22Rv1 (cell line): ENCODE results near the gene RARRES2.

Source experiments
- H3K27ac ChIP-seq: fragments of 450-650 bp; 2 replicates; pipeline ENCODE4 v1.5.1; 2017
- CTCF ChIP-seq: fragments of 450-650 bp; IDR thresholded peaks from 2 replicates; pipeline ENCODE4 v1.5.1; 2017; ENCODE audit warnings: mild to moderate bottlenecking
- ZFX ChIP-seq: fragments of 450-650 bp; IDR thresholded peaks from 2 replicates; pipeline ENCODE4 v1.6.1; 2017; ENCODE audit warnings: antibody characterized with exemption, borderline replicate concordance

RARRES2 gene

GRCh38 chr7:150375662-150376521, 34.5 kb upstream of the RARRES2 start:
- TF ChIP-seq CTCF (no peak), ZFX (no peak)
- H3K27ac ChIP-seq, result peak overlapping the region; percentile 98

DNA sequence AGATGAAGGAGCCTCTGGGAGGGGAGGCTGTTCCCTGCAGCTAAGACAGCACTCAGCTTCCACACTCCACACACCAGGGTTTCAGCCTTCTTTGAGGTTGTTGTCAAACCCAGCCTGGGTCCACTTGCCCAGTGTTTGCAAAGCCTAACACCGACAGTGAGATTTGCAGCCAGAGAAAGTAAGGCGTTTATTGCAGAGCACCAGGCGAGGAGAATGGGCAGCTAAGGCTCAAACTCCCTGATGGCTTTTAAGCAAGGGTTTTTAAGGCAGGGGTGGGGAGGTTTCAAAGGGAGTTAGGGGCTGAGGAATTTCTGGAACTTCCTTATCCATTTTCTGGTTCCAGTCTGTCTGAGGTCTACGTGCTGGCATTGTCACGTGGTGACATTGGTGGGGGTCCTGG, 33.0 kb upstream of the RARRES2 start:
- peak overlapping the region; percentile 98 for H3K27ac ChIP-seq
- TF ChIP-seq ZFX (no peak), CTCF (no peak)

GRCh38 chr7:150374026-150374425, 32.6 kb upstream of the RARRES2 start:
- peak overlapping the region; percentile 98 for H3K27ac ChIP-seq

GRCh38 chr7:150373049-150373801, 31.8 kb upstream of the RARRES2 start:
- H3K27ac ChIP-seq, result peak overlapping the region; percentile 98

More at GRCh38 chr7:150374026-150374425, 32.6 kb upstream of the RARRES2 start:
- TF ChIP-seq ZFX (no peak), CTCF (no peak)

GRCh38 chr7:150372271-150373048, 31.0 kb upstream of the RARRES2 start:
- peak overlapping the region; percentile 98 for H3K27ac ChIP-seq
- TF ChIP-seq ZFX (no peak), CTCF (no peak)

More at GRCh38 chr7:150373049-150373801, 31.8 kb upstream of the RARRES2 start:
- TF ChIP-seq ZFX (no peak), CTCF (no peak)

DNA sequence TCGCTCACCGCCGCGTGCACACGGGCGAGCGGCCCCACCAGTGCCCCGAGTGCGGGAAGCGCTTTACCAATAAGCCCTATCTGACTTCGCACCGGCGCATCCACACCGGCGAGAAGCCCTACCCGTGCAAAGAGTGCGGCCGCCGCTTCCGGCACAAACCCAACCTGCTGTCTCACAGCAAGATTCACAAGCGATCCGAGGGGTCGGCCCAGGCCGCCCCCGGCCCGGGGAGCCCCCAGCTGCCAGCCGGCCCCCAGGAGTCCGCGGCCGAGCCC, 30.5 kb upstream of the RARRES2 start:
- H3K27ac ChIP-seq, result peak overlapping the region; percentile 98
- no peak for TF ChIP-seq ZFX
- no peak for TF ChIP-seq CTCF
